ENCODE data around the gene COL27A1. TPM values are rescaled to one million over a fixed set of nuclear protein-coding genes. Genes with fewer than 3 reads are reported as not detected.

Gene COL27A1
- total and polyA plus RNA-seq, 4 donors: 1.9 to 59.4 (median 45.6) TPM

- H3K27me3 ChIP-seq (ENCODE audit: control insufficient read depth in 1 of 2, insufficient read depth in 2 of 2, low read length in 1 of 2): no peaks in the 10 kb centered on the region
- no peak overlapping the region for H3K4me3 ChIP-seq (ENCODE audit: low read length in 2 of 2)
- H3K4me1 ChIP-seq (ENCODE audit: control insufficient read depth in 1 of 2, insufficient read depth in 2 of 2, low read length in 2 of 2): no peaks in the 10 kb centered on the region
- H3K9me3 ChIP-seq (ENCODE audit: control insufficient read depth, low read length): no peaks in the 10 kb centered on the region
- DNase-seq (no peak), ATAC-seq (ENCODE audit: low FRiP score) (no peak)
- no peak overlapping the region for H3K27ac ChIP-seq (ENCODE audit: low read depth in 1 of 2, low read length in 2 of 2)
- H3K36me3 ChIP-seq (ENCODE audit: control insufficient read depth in 1 of 2, insufficient read depth in 2 of 2, low read length in 1 of 2): no peaks in the 10 kb centered on the region
- 87 to 92% methylated on average over 6 of the region's 6 CpGs for WGBS, 2 donors
- intact Hi-C loops (cut with DNase I): no loop called here
Measured at GRCh38 chr9:114252394-114252793, 97.1 kb downstream of the COL27A1 start.

GRCh38 chr9:114256827-114257328, 101.5 kb downstream of the COL27A1 start:
- Histone ChIP-seq H3K9me3 (ENCODE audit: control insufficient read depth, low read length) (no peaks in the 10 kb centered on the region), H3K4me1 (ENCODE audit: control insufficient read depth in 1 of 2, insufficient read depth in 2 of 2, low read length in 2 of 2) (no peaks in the 10 kb centered on the region), H3K36me3 (ENCODE audit: control insufficient read depth in 1 of 2, insufficient read depth in 2 of 2, low read length in 1 of 2) (no peaks in the 10 kb centered on the region), H3K4me3 (ENCODE audit: low read length in 2 of 2) (no peak overlapping the region), H3K27me3 (ENCODE audit: control insufficient read depth in 1 of 2, insufficient read depth in 2 of 2, low read length in 1 of 2) (no peaks in the 10 kb centered on the region), H3K27ac (ENCODE audit: low read depth in 1 of 2, low read length in 2 of 2) (no peak overlapping the region)
- intact Hi-C loops (cut with DNase I): no loop called here
- ATAC-seq (ENCODE audit: low FRiP score) (no peak), DNase-seq (no peak)
- 79 to 83% methylated on average over 10 of the region's 10 CpGs for WGBS, 2 donors

- 71 to 75% methylated on average over 10 of the region's 10 CpGs for WGBS, 2 donors
Measured at GRCh38 chr9:114258218-114258617, 102.9 kb downstream of the COL27A1 start.

GRCh38 chr9:114258866-114259797, 103.8 kb downstream of the COL27A1 start:
- H3K36me3 ChIP-seq (ENCODE audit: control insufficient read depth in 1 of 2, insufficient read depth in 2 of 2, low read length in 1 of 2): no peaks in the 10 kb centered on the region
- H3K4me1 ChIP-seq (ENCODE audit: control insufficient read depth in 1 of 2, insufficient read depth in 2 of 2, low read length in 2 of 2): no peaks in the 10 kb centered on the region
- ATAC-seq (ENCODE audit: low FRiP score) (no peak), DNase-seq (no peak)
- H3K27ac ChIP-seq (ENCODE audit: low read depth in 1 of 2, low read length in 2 of 2): no peak overlapping the region
- H3K27me3 ChIP-seq (ENCODE audit: control insufficient read depth in 1 of 2, insufficient read depth in 2 of 2, low read length in 1 of 2): no peaks in the 10 kb centered on the region
- WGBS, 2 donors: 72 to 74% methylated on average over 6 of the region's 6 CpGs
- H3K9me3 ChIP-seq (ENCODE audit: control insufficient read depth, low read length): no peaks in the 10 kb centered on the region
- no peak overlapping the region for H3K4me3 ChIP-seq (ENCODE audit: low read length in 2 of 2)
- intact Hi-C loops (cut with DNase I): no loop called here

More at GRCh38 chr9:114258218-114258617, 102.9 kb downstream of the COL27A1 start:
- Histone ChIP-seq H3K4me1 (ENCODE audit: control insufficient read depth in 1 of 2, insufficient read depth in 2 of 2, low read length in 2 of 2) (no peaks in the 10 kb centered on the region), H3K4me3 (ENCODE audit: low read length in 2 of 2) (no peak overlapping the region), H3K36me3 (ENCODE audit: control insufficient read depth in 1 of 2, insufficient read depth in 2 of 2, low read length in 1 of 2) (no peaks in the 10 kb centered on the region), H3K27ac (ENCODE audit: low read depth in 1 of 2, low read length in 2 of 2) (no peak overlapping the region), H3K9me3 (ENCODE audit: control insufficient read depth, low read length) (no peaks in the 10 kb centered on the region), H3K27me3 (ENCODE audit: control insufficient read depth in 1 of 2, insufficient read depth in 2 of 2, low read length in 1 of 2) (no peaks in the 10 kb centered on the region)
- intact Hi-C loops (cut with DNase I): no loop called here
- ATAC-seq (ENCODE audit: low FRiP score) (no peak), DNase-seq (no peak)

GRCh38 chr9:114259798-114260523, 104.6 kb downstream of the COL27A1 start:
- Histone ChIP-seq H3K4me3 (ENCODE audit: low read length in 2 of 2) (no peak overlapping the region), H3K27ac (ENCODE audit: low read depth in 1 of 2, low read length in 2 of 2) (no peak overlapping the region), H3K4me1 (ENCODE audit: control insufficient read depth in 1 of 2, insufficient read depth in 2 of 2, low read length in 2 of 2) (no peaks in the 10 kb centered on the region), H3K9me3 (ENCODE audit: control insufficient read depth, low read length) (no peaks in the 10 kb centered on the region), H3K36me3 (ENCODE audit: control insufficient read depth in 1 of 2, insufficient read depth in 2 of 2, low read length in 1 of 2) (no peaks in the 10 kb centered on the region), H3K27me3 (ENCODE audit: control insufficient read depth in 1 of 2, insufficient read depth in 2 of 2, low read length in 1 of 2) (no peaks in the 10 kb centered on the region)
- ATAC-seq (ENCODE audit: low FRiP score) (no peak), DNase-seq (no peak)
- intact Hi-C loops (cut with DNase I): no loop called here
- WGBS, 2 donors: 51 to 62% methylated on average over 15 of the region's 15 CpGs

GRCh38 chr9:114261026-114261425, 105.7 kb downstream of the COL27A1 start:
- no peak for DNase-seq
- H3K36me3 ChIP-seq (ENCODE audit: control insufficient read depth in 1 of 2, insufficient read depth in 2 of 2, low read length in 1 of 2): peaks cover 0 to 1% of the 10 kb centered on the region in 2 donors
- intact Hi-C loops (cut with DNase I): no loop called here

GRCh38 chr9:114261987-114262386, 106.7 kb downstream of the COL27A1 start:
- 68 to 73% methylated on average over 9 of the region's 9 CpGs for WGBS, 2 donors
- H3K9me3 ChIP-seq (ENCODE audit: control insufficient read depth, low read length): no peaks in the 10 kb centered on the region
- H3K4me3 ChIP-seq (ENCODE audit: low read length in 2 of 2): no peak overlapping the region
- intact Hi-C loops (cut with DNase I): no loop called here
- H3K27ac ChIP-seq (ENCODE audit: low read depth in 1 of 2, low read length in 2 of 2): no peak overlapping the region
- DNase-seq (no peak), ATAC-seq (ENCODE audit: low FRiP score) (no peak)
- no peaks in the 10 kb centered on the region for H3K27me3 ChIP-seq (ENCODE audit: control insufficient read depth in 1 of 2, insufficient read depth in 2 of 2, low read length in 1 of 2)
- no peaks in the 10 kb centered on the region for H3K4me1 ChIP-seq (ENCODE audit: control insufficient read depth in 1 of 2, insufficient read depth in 2 of 2, low read length in 2 of 2)
- peaks cover 0 to 1% of the 10 kb centered on the region in 2 donors for H3K36me3 ChIP-seq (ENCODE audit: control insufficient read depth in 1 of 2, insufficient read depth in 2 of 2, low read length in 1 of 2)

More at GRCh38 chr9:114261026-114261425, 105.7 kb downstream of the COL27A1 start:
- H3K27me3 ChIP-seq (ENCODE audit: control insufficient read depth in 1 of 2, insufficient read depth in 2 of 2, low read length in 1 of 2): no peaks in the 10 kb centered on the region
- ATAC-seq (ENCODE audit: low FRiP score): no peak
- WGBS, 2 donors: 64 to 72% methylated on average over 10 of the region's 10 CpGs
- H3K9me3 ChIP-seq (ENCODE audit: control insufficient read depth, low read length): no peaks in the 10 kb centered on the region
- H3K4me1 ChIP-seq (ENCODE audit: control insufficient read depth in 1 of 2, insufficient read depth in 2 of 2, low read length in 2 of 2): no peaks in the 10 kb centered on the region
- H3K27ac ChIP-seq (ENCODE audit: low read depth in 1 of 2, low read length in 2 of 2): no peak overlapping the region
- H3K4me3 ChIP-seq (ENCODE audit: low read length in 2 of 2): no peak overlapping the region

GRCh38 chr9:114263853-114264510, 108.6 kb downstream of the COL27A1 start:
- no peak for ATAC-seq (ENCODE audit: low FRiP score)
- DNase-seq: no peak
- intact Hi-C loops (cut with DNase I): no loop called here
- WGBS, 2 donors: 55 to 57% methylated on average over 19 to 21 of the region's 21 CpGs
- H3K4me3 ChIP-seq (ENCODE audit: low read length in 2 of 2): no peak overlapping the region
- no peaks in the 10 kb centered on the region for H3K9me3 ChIP-seq (ENCODE audit: control insufficient read depth, low read length)
- no peak overlapping the region for H3K27ac ChIP-seq (ENCODE audit: low read depth in 1 of 2, low read length in 2 of 2)
- H3K36me3 ChIP-seq (ENCODE audit: control insufficient read depth in 1 of 2, insufficient read depth in 2 of 2, low read length in 1 of 2): peaks cover 0 to 1% of the 10 kb centered on the region in 2 donors
- no peaks in the 10 kb centered on the region for H3K4me1 ChIP-seq (ENCODE audit: control insufficient read depth in 1 of 2, insufficient read depth in 2 of 2, low read length in 2 of 2)
- H3K27me3 ChIP-seq (ENCODE audit: control insufficient read depth in 1 of 2, insufficient read depth in 2 of 2, low read length in 1 of 2): no peaks in the 10 kb centered on the region
